GM12878 (cell line): ENCODE results near the gene CACNA1I. TPM values are rescaled to one million over a fixed set of nuclear protein-coding genes. Genes with fewer than 3 reads are reported as not detected.

Experiments used
- ATAC-seq: fragments of 200-7000 bp; cut with Tn5 transposase; 3 replicates; pipeline ENCODE4 v1.9.1; 2020; ENCODE audit warnings: mild to moderate bottlenecking, moderate library complexity
- BruUV-seq: library from RNA; stranded (reverse); fragments of 400-500 nt; replicated peaks from 2 replicates; lab custom pipeline; 2021; lab: Mats Ljungman, UMichigan
- CTCF ChIA-PET: fragments of 300-600 bp; sonication (Branson Sonifier 250); formaldehyde crosslinking; extraction: SDS; loops from one replicate; lab custom pipeline; 2021; ENCODE audit warnings: inconsistent platforms; lab: Yijun Ruan, JAX
- POLR2A ChIA-PET: fragments of 350-600 bp; formaldehyde crosslinking; extraction: SDS; loops from one replicate; lab custom pipeline; 2021; ENCODE audit warnings: inconsistent platforms; lab: Charles Lee
- RAD21 ChIA-PET: fragments of 300-600 bp; sonication (Branson Sonifier 250); formaldehyde crosslinking; loops from one replicate; lab custom pipeline; 2023; ENCODE audit warnings: antibody characterized with exemption; ENCODE audit not compliant: unreplicated experiment; lab: Charles Lee
- SMC1A ChIA-PET: fragments of 300-600 bp; sonication (Branson Sonifier 250); formaldehyde crosslinking; loops from one replicate; lab custom pipeline; 2023; ENCODE audit not compliant: unreplicated experiment, uncharacterized antibody; lab: Charles Lee
- DNase-seq: peaks from one replicate; pipeline ENCODE4 v3.0.0-alpha.2; 2011; ENCODE audit warnings: low read depth, low spot score
- FAIRE-seq: peaks from 3 replicates; lab custom pipeline; 2011; peaks lifted over from hg19 to GRCh38; lab: Jason Lieb, UNC
- H2AFZ ChIP-seq: 2 replicates; pipeline ENCODE4 v1.6.0; 2011; ENCODE audit warnings: low read depth, low read length, control low read depth; ENCODE audit not compliant: control insufficient read depth
- H3K27ac ChIP-seq: 2 replicates; pipeline ENCODE4 v1.5.1; 2011; ENCODE audit warnings: control low read depth; ENCODE audit not compliant: control insufficient read depth, insufficient read depth
- H3K27me3 ChIP-seq, 2 experiments: replicated peaks in 1 of 2; 2 replicates each; pipeline versions ENCODE4 v1.6.0 to v1.6.1; 2011; ENCODE audit warnings: low read length in 1 of 2; ENCODE audit not compliant: control insufficient read depth in 2 of 2, insufficient read depth in 2 of 2
- H3K36me3 ChIP-seq, 2 experiments: 2 replicates each; pipeline ENCODE4 v1.5.1; 2011; ENCODE audit warnings: low read length in 1 of 2; ENCODE audit not compliant: control insufficient read depth in 2 of 2, insufficient read depth in 2 of 2
- H3K4me1 ChIP-seq: 2 replicates; pipeline ENCODE4 v1.6.1; 2011; ENCODE audit warnings: mild to moderate bottlenecking, low read length, moderate library complexity, mixed read lengths; ENCODE audit not compliant: control insufficient read depth, insufficient read depth
- H3K4me2 ChIP-seq: 2 replicates; pipeline ENCODE4 v1.6.0; 2011; ENCODE audit warnings: control low read depth; ENCODE audit not compliant: control insufficient read depth, insufficient read depth
- H3K4me3 ChIP-seq: fragments of 200-600 bp; sonication (generic); 2 replicates; pipeline ENCODE4 v1.5.1; 2016
- H3K79me2 ChIP-seq: 2 replicates; pipeline ENCODE4 v1.6.0; 2011; ENCODE audit warnings: low read length; ENCODE audit not compliant: control insufficient read depth, insufficient read depth
- H3K9ac ChIP-seq: 2 replicates; pipeline ENCODE4 v1.8.0; 2011; ENCODE audit warnings: low read length, control low read depth, mixed read lengths; ENCODE audit not compliant: control insufficient read depth, insufficient read depth
- H3K9me3 ChIP-seq: replicated peaks from 3 replicates; pipeline ENCODE4 v1.5.1; 2011; ENCODE audit warnings: mild to moderate bottlenecking, low read length; ENCODE audit not compliant: control insufficient read depth, insufficient read depth
- H4K20me1 ChIP-seq: 2 replicates; pipeline ENCODE4 v1.6.0; 2011; ENCODE audit not compliant: control insufficient read depth, insufficient read depth
- ETV6 ChIP-seq, 2 experiments: fragments of 450-650 bp in 1 of 2; IDR thresholded peaks in 1 of 2; conservative IDR thresholded peaks in 1 of 2; 2 replicates each; pipeline ENCODE4 v1.6.1; 2014; ENCODE audit warnings: antibody characterized with exemption in 1 of 2, borderline replicate concordance in 1 of 2, low read depth in 1 of 2, mild to moderate bottlenecking in 1 of 2, moderate library complexity in 1 of 2
- HDAC2 ChIP-seq: fragments of 200-600 bp; sonication (generic); IDR thresholded peaks from 2 replicates; pipeline ENCODE4 v1.6.1; 2017
- WGBS: methylation state at CpG from one replicate; pipeline ENCODE4 v1.1.6; 2016; ENCODE audit warnings: low lambda C conversion rate; ENCODE audit not compliant: insufficient replicate concordance, insufficient coverage; ENCODE audit errors: missing lambda C conversion rate; 5-methylcytosine and 5-hydroxymethylcytosine counted together
- in situ Hi-C: fragments of 300-500 bp; cut with MboI; formaldehyde crosslinking; loops from 9 replicates; pipeline ENCODE4 v1.14.3; 2018; ENCODE audit warnings: mixed read lengths
- intact Hi-C: fragments of 100-400 bp; cut with micrococcal nuclease; formaldehyde crosslinking; loops from one replicate; pipeline ENCODE4 v1.14.2; 2022; ENCODE audit not compliant: unreplicated experiment
- polyA plus RNA-seq, 11 experiments: library from polyadenylated mRNA; depleted of rRNA in 4 of 11; unstranded in 6 of 11; stranded (reverse) in 5 of 11; fragments of >200 nt; fragmentation: Nextera tagmentation in 4 of 11; fragmentation: Illumina TruSeq in 1 of 11; extraction: Ambion mirVana in 4 of 11; extraction: Trizol in 1 of 11; gene quantifications; 1 replicate in 1 of 11; 2 replicates in 10 of 11; pipeline versions ENCODE4 v1.2.1 to v1.2.3, GENCODE V29; 2011 to 2016; ENCODE audit warnings: inconsistent platforms in 2 of 11, missing spikeins in 2 of 11, low read depth in 1 of 11
- total RNA-seq, 4 experiments: library from RNA; depleted of rRNA in 3 of 4; stranded (reverse); fragments of >200 nt in 3 of 4; fragmentation: Illumina TruSeq in 1 of 4; extraction: Trizol in 1 of 4; gene quantifications; 2 replicates each; pipeline versions ENCODE4 v1.2.1 to v1.2.3, GENCODE V29; 2013 to 2021
- TF ChIP-seq, protein P1 (sequence below): fragments of 450-650 bp; IDR thresholded peaks from 2 replicates; pipeline ENCODE4 v1.6.1; 2017; ENCODE audit warnings: mild to moderate bottlenecking, moderate library complexity

CACNA1I gene
- total and polyA plus RNA-seq, 10 of the 15 experiments (the other 5 are each of a cell fraction or from before 2014, with no cell fraction given): 0.01 to 0.03 TPM; not detected in 8

DNA sequence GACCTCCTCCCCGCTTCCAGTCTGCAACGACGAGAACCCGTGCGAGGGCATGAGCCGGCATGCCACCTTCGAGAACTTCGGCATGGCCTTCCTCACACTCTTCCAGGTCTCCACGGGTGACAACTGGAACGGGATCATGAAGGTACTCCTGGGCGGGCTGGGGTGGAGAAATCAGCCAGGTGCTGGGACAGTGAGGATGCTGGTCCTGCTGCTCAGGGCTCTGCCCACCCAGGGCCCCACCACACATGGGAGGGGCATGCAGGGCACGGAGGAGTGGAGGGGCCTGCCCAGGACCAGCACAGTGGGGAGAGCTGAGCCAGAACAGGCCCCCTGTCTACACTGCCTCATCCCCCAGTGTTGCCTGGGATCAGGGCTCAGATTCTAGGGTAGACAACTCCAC lies 107.4 kb downstream of the CACNA1I start (continued):
- TF ChIP-seq, protein P1, sequence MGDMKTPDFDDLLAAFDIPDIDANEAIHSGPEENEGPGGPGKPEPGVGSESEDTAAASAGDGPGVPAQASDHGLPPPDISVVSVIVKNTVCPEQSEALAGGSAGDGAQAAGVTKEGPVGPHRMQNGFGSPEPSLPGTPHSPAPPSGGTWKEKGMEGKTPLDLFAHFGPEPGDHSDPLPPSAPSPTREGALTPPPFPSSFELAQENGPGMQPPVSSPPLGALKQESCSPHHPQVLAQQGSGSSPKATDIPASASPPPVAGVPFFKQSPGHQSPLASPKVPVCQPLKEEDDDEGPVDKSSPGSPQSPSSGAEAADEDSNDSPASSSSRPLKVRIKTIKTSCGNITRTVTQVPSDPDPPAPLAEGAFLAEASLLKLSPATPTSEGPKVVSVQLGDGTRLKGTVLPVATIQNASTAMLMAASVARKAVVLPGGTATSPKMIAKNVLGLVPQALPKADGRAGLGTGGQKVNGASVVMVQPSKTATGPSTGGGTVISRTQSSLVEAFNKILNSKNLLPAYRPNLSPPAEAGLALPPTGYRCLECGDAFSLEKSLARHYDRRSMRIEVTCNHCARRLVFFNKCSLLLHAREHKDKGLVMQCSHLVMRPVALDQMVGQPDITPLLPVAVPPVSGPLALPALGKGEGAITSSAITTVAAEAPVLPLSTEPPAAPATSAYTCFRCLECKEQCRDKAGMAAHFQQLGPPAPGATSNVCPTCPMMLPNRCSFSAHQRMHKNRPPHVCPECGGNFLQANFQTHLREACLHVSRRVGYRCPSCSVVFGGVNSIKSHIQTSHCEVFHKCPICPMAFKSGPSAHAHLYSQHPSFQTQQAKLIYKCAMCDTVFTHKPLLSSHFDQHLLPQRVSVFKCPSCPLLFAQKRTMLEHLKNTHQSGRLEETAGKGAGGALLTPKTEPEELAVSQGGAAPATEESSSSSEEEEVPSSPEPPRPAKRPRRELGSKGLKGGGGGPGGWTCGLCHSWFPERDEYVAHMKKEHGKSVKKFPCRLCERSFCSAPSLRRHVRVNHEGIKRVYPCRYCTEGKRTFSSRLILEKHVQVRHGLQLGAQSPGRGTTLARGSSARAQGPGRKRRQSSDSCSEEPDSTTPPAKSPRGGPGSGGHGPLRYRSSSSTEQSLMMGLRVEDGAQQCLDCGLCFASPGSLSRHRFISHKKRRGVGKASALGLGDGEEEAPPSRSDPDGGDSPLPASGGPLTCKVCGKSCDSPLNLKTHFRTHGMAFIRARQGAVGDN: no peak
- TF ChIP-seq, all 136 proteins: peak for 0

DNA sequence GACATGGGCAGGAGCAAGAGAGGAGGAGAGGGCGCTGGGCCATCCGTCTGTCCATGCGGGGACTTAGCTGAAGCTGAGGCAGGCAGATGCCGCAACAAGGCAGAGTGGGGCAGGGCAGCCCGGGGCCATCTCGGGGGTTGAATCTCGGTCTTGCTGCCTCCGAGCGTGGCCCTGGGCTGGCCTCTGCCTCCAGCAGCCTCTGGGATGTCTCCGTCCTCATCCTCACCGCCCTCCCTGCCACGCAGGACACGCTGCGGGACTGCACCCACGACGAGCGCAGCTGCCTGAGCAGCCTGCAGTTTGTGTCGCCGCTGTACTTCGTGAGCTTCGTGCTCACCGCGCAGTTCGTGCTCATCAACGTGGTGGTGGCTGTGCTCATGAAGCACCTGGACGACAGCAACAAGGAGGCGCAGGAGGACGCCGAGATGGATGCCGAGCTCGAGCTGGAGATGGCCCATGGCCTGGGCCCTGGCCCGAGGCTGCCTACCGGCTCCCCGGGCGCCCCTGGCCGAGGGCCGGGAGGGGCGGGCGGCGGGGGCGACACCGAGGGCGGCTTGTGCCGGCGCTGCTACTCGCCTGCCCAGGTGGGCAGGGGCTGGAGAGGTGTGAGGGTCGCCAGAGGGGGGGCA lies 108.4 kb downstream of the CACNA1I start:
- no peak for DNase-seq
- no peak overlapping the region for H3K9ac ChIP-seq
- no peaks in the 10 kb centered on the region for H3K9me3 ChIP-seq
- no peak overlapping the region for H3K4me2 ChIP-seq
- TF ChIP-seq HDAC2 (no peak), ETV6 (conservative IDR thresholded peaks at IDR 0.05 in 1 of 2, IDR thresholded peaks at IDR 0.05 in 1 of 2; ENCODE audit: borderline replicate concordance in 1 of 2, low read depth in 1 of 2) (no peak)
- TF ChIP-seq, all 136 proteins: peak for 0
- POLR2A ChIA-PET: no interaction called here
- no peak for ATAC-seq
- H2AFZ ChIP-seq: no peak overlapping the region
- H3K4me3 ChIP-seq: no peak overlapping the region
- 74% methylated on average over 42 of the region's 47 CpGs for WGBS
- peaks cover 2 to 3% of the 10 kb centered on the region in 2 experiments; a peak in 2 of 4 replicates for H3K27me3 ChIP-seq
- intact Hi-C loops (no loop called here), in situ Hi-C loops (no loop called here)
- H3K79me2 ChIP-seq: no peaks in the 10 kb centered on the region
- no peak for FAIRE-seq
- CTCF ChIA-PET: no interaction called here
- RAD21 ChIA-PET: no interaction called here
- H3K36me3 ChIP-seq: no peaks in the 10 kb centered on the region
- SMC1A ChIA-PET: no interaction called here
- H3K4me1 ChIP-seq: no peaks in the 10 kb centered on the region
- no peak overlapping the region for H3K27ac ChIP-seq
- no peaks in the 10 kb centered on the region for H4K20me1 ChIP-seq
- BruUV-seq: no TSS peak
